GM12878 (cell line): ENCODE data around the gene SLC35C1. TPM values are rescaled to one million over a fixed set of nuclear protein-coding genes. Genes with fewer than 3 reads are reported as not detected.

Experiments
- ASH2L ChIP-seq: fragments of 300-600, 200-600 bp; sonication (generic); IDR thresholded peaks from 2 replicates; pipeline ENCODE4 v1.6.1; 2017; ENCODE audit warnings: low read depth, mild to moderate bottlenecking, borderline replicate concordance
- ATF7 ChIP-seq: fragments of 450-650 bp; IDR thresholded peaks from 2 replicates; pipeline ENCODE4 v1.6.1; 2016; ENCODE audit warnings: low read depth, mild to moderate bottlenecking
- DPF2 ChIP-seq: fragments of 450-650 bp; IDR thresholded peaks from 2 replicates; pipeline ENCODE4 v1.6.1; 2017; ENCODE audit warnings: mild to moderate bottlenecking
- E2F4 ChIP-seq: IDR thresholded peaks from 2 replicates; pipeline ENCODE4 v1.6.1; 2012; ENCODE audit warnings: low read depth, low read length, improper control_type of control experiment
- EZH2 ChIP-seq: IDR thresholded peaks from 2 replicates; pipeline ENCODE4 v1.6.1; 2012; ENCODE audit warnings: low read depth, mild to moderate bottlenecking, control low read depth, inconsistent platforms, low read length, borderline replicate concordance; ENCODE audit not compliant: control insufficient read depth
- FOS ChIP-seq: IDR thresholded peaks from 3 replicates; pipeline ENCODE4 v1.6.1; 2011; ENCODE audit warnings: borderline replicate concordance; ENCODE audit not compliant: insufficient read length; ENCODE audit errors: extremely low read depth
- FOXK2 ChIP-seq: fragments of 450-650 bp; IDR thresholded peaks from 2 replicates; pipeline ENCODE4 v1.6.1; 2017; ENCODE audit warnings: mild to moderate bottlenecking, moderate library complexity
- GATAD2B ChIP-seq: fragments of 450-650 bp; conservative IDR thresholded peaks from 2 replicates; pipeline ENCODE4 v1.6.1; 2017; ENCODE audit warnings: low read depth, mild to moderate bottlenecking, moderate library complexity
- IKZF1 ChIP-seq: fragments of 450-650 bp; conservative IDR thresholded peaks from 2 replicates; pipeline ENCODE4 v1.6.1; 2017; ENCODE audit warnings: antibody characterized with exemption, mild to moderate bottlenecking
- IRF4 ChIP-seq: IDR thresholded peaks from 2 replicates; pipeline ENCODE4 v1.6.1; 2011; ENCODE audit warnings: low read depth, low read length
- KAT2A ChIP-seq: conservative IDR thresholded peaks from 2 replicates; pipeline ENCODE4 v1.6.1; 2011; ENCODE audit warnings: low read depth, low read length; ENCODE audit not compliant: control insufficient read depth
- MEF2B ChIP-seq: fragments of 450-650 bp; IDR thresholded peaks from 2 replicates; pipeline ENCODE4 v1.6.1; 2018; ENCODE audit warnings: mild to moderate bottlenecking, moderate library complexity; ENCODE audit not compliant: partially characterized antibody, poor library complexity, severe bottlenecking
- MLLT1 ChIP-seq: fragments of 450-650 bp; IDR thresholded peaks from 2 replicates; pipeline ENCODE4 v1.6.1; 2016; ENCODE audit warnings: mild to moderate bottlenecking
- MTA2 ChIP-seq: fragments of 450-650 bp; IDR thresholded peaks from 2 replicates; pipeline ENCODE4 v1.6.1; 2016; ENCODE audit warnings: low read depth, mild to moderate bottlenecking, moderate library complexity
- POLR2AphosphoS2 ChIP-seq: IDR thresholded peaks from 2 replicates; pipeline ENCODE4 v1.6.1; 2011; ENCODE audit warnings: low read depth, mild to moderate bottlenecking, low read length, improper control_type of control experiment, moderate library complexity
- POU2F2 ChIP-seq: IDR thresholded peaks from 3 replicates; pipeline ENCODE4 v1.6.1; 2011; ENCODE audit warnings: low read depth, mild to moderate bottlenecking, low read length, borderline replicate concordance
- RAD51 ChIP-seq: fragments of 450-650 bp; IDR thresholded peaks from 2 replicates; pipeline ENCODE4 v1.6.1; 2016; ENCODE audit warnings: moderate library complexity, mild to moderate bottlenecking, inconsistent platforms
- RCOR1 ChIP-seq: conservative IDR thresholded peaks from 2 replicates; pipeline ENCODE4 v1.6.1; 2012; ENCODE audit warnings: low read depth, low read length, improper control_type of control experiment
- RELB ChIP-seq: fragments of 450-650 bp; IDR thresholded peaks from 2 replicates; pipeline ENCODE4 v1.6.1; 2017; ENCODE audit warnings: low read depth, mild to moderate bottlenecking, moderate library complexity
- SMARCA5 ChIP-seq: fragments of 450-650 bp; IDR thresholded peaks from 2 replicates; pipeline ENCODE4 v1.6.1; 2017; ENCODE audit warnings: mild to moderate bottlenecking
- STAT3 ChIP-seq: IDR thresholded peaks from 2 replicates; pipeline ENCODE4 v1.6.1; 2011; ENCODE audit warnings: low read depth, low read length, improper control_type of control experiment
- SUPT20H ChIP-seq: IDR thresholded peaks from 2 replicates; pipeline ENCODE4 v1.6.1; 2011; ENCODE audit warnings: low read depth, mild to moderate bottlenecking, low read length, moderate library complexity, borderline replicate concordance; ENCODE audit not compliant: control insufficient read depth
- TAF1 ChIP-seq: IDR thresholded peaks from 2 replicates; pipeline ENCODE4 v1.6.1; 2011; ENCODE audit warnings: mild to moderate bottlenecking, low read depth, low read length, borderline replicate concordance
- YY1 ChIP-seq: IDR thresholded peaks from 2 replicates; pipeline ENCODE4 v1.6.1; 2011; ENCODE audit warnings: low read depth, mild to moderate bottlenecking, low read length
- ZBED1 ChIP-seq: IDR thresholded peaks from 2 replicates; pipeline ENCODE4 v1.6.1; 2016; ENCODE audit warnings: borderline replicate concordance
- ZNF274 ChIP-seq: IDR thresholded peaks from one replicate; pipeline ENCODE4 v1.8.0; 2011; ENCODE audit not compliant: insufficient read length, insufficient read depth
- ZNF622 ChIP-seq: fragments of 450-650 bp; IDR thresholded peaks from 2 replicates; pipeline ENCODE4 v1.6.1; 2017; ENCODE audit warnings: mild to moderate bottlenecking, inconsistent platforms
- polyA plus RNA-seq, 11 experiments: library from polyadenylated mRNA; depleted of rRNA in 4 of 11; unstranded in 6 of 11; stranded (reverse) in 5 of 11; fragments of >200 nt; fragmentation: Nextera tagmentation in 4 of 11; fragmentation: Illumina TruSeq in 1 of 11; extraction: Ambion mirVana in 4 of 11; extraction: Trizol in 1 of 11; gene quantifications; 1 replicate in 1 of 11; 2 replicates in 10 of 11; pipeline versions ENCODE4 v1.2.1 to v1.2.3, GENCODE V29; 2011 to 2016; ENCODE audit warnings: inconsistent platforms in 2 of 11, missing spikeins in 2 of 11, low read depth in 1 of 11
- total RNA-seq, 4 experiments: library from RNA; depleted of rRNA in 3 of 4; stranded (reverse); fragments of >200 nt in 3 of 4; fragmentation: Illumina TruSeq in 1 of 4; extraction: Trizol in 1 of 4; gene quantifications; 2 replicates each; pipeline versions ENCODE4 v1.2.1 to v1.2.3, GENCODE V29; 2013 to 2021
- TF ChIP-seq, protein P1 (sequence below): IDR thresholded peaks from 2 replicates; pipeline ENCODE4 v1.6.1; 2012; ENCODE audit warnings: low read depth, low read length, improper control_type of control experiment

Gene SLC35C1
- total and polyA plus RNA-seq, 10 of the 15 experiments (the other 5 are each of a cell fraction or from before 2014, with no cell fraction given), result 0.55 to 9.7 (median 4.3) TPM

DNA sequence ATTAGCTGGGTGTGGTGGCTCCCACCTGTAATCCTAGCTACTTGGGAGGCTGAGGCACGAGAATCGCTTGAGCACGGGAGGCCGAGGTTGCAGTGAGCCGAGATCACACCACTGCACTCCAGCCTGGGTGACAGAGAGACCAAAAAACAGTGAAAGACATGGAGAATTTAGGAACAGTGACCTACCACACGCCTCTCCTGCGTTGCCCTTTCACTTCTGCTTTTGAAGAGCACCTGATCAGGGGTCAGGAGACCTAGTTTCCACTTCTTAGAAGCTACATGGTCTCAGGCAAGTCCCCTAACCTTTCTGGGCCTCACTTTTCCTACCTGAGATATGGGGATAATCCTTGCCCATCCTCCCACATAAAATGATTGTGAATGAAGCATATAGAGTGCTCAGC, 12.2 kb downstream of the SLC35C1 start (continued):
- TF ChIP-seq FOS (no peak), EZH2 (no peak), GATAD2B (no peak), KAT2A (no peak), POU2F2 (no peak), ASH2L (no peak), ZBED1 (no peak), YY1 (no peak), STAT3 (no peak), IKZF1 (peak; percentile 63; the same call in 1 of the 2 replicates), IRF4 (0 out of 2 replicates have a peak, but pooled peaks have one; percentile 16), E2F4 (no peak), FOXK2 (no peak), MEF2B (no peak), ZNF622 (no peak), RELB (peak; percentile 39; the same call in 1 of the 2 replicates), RAD51 (peak; percentile 72), SMARCA5 (peak; percentile 83; the same call in 1 of the 2 replicates), MLLT1 (0 out of 2 replicates have a peak, but pooled peaks have one; percentile 55), DPF2 (peak; percentile 42; the same call in 1 of the 2 replicates), POLR2AphosphoS2 (no peak), ATF7 (no peak), RCOR1 (0 out of 2 replicates have a peak, but pooled peaks have one; percentile 66), MTA2 (peak; percentile 37; the same call in 1 of the 2 replicates), ZNF274 (no peak), TAF1 (no peak), SUPT20H (no peak)
- TF ChIP-seq, protein P1, sequence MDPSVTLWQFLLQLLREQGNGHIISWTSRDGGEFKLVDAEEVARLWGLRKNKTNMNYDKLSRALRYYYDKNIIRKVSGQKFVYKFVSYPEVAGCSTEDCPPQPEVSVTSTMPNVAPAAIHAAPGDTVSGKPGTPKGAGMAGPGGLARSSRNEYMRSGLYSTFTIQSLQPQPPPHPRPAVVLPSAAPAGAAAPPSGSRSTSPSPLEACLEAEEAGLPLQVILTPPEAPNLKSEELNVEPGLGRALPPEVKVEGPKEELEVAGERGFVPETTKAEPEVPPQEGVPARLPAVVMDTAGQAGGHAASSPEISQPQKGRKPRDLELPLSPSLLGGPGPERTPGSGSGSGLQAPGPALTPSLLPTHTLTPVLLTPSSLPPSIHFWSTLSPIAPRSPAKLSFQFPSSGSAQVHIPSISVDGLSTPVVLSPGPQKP, result no peak
